ENCODE measurements around the gene IGSF21. TPM values are rescaled to one million over a fixed set of nuclear protein-coding genes. Genes with fewer than 3 reads are reported as not detected.

IGSF21 gene
- total RNA-seq, 5 donors from 2014 or later (not counting 1 experiment from before 2014, with no cell fraction given), result not detected

- WGBS (ENCODE audit: insufficient coverage), result 100% methylated on average over 1 of the region's 2 CpGs
- Histone ChIP-seq H3K4me1 (ENCODE audit: control insufficient read depth in 1 of 2, extremely low read depth in 1 of 2, insufficient read depth in 2 of 2, low read length in 2 of 2) (no peaks in the 10 kb centered on the region), H3K27me3 (replicated peaks in 1 of 2; ENCODE audit: control insufficient read depth in 2 of 2, extremely low read depth in 1 of 2, insufficient read depth in 2 of 2, low read length in 1 of 2) (peaks cover 0 to 29% of the 10 kb centered on the region in 2 experiments), H3K36me3 (ENCODE audit: control insufficient read depth in 2 of 2, extremely low read depth in 1 of 2, insufficient read depth in 1 of 2, low read length in 1 of 2) (no peaks in the 10 kb centered on the region), H3K9me3 (no peaks in the 10 kb centered on the region), H3K4me3 (ENCODE audit: control insufficient read depth in 1 of 2, extremely low read depth in 1 of 2, low read length in 1 of 2) (no peak overlapping the region), H3K27ac (ENCODE audit: low read length) (no peak overlapping the region)
- Mint-ChIP-seq H3K4me3 (no peak overlapping the region), H3K27me3 (peaks cover 17% of the 10 kb centered on the region in 2 donors), H3K27ac (no peak overlapping the region), H3K4me1 (no peaks in the 10 kb centered on the region), H3K36me3 (no peaks in the 10 kb centered on the region), H3K9me3 (no peaks in the 10 kb centered on the region)
- ChIA-PET POLR2A (no interaction called here), CTCF (no interaction called here)
- ATAC-seq (replicated peaks in 1 of 4) (no peak), DNase-seq (no peak)
Measured at GRCh38 chr1:18132022-18132710, 24.6 kb downstream of the IGSF21 start.

- H3K4me1 ChIP-seq (ENCODE audit: control insufficient read depth in 1 of 2, extremely low read depth in 1 of 2, insufficient read depth in 2 of 2, low read length in 2 of 2), result no peaks in the 10 kb centered on the region
- no peaks in the 10 kb centered on the region for H3K4me1 Mint-ChIP-seq
- ChIA-PET POLR2A (no interaction called here), CTCF (no interaction called here)
- WGBS (ENCODE audit: insufficient coverage), result 62% methylated on average over 12 of the region's 16 CpGs
- no peaks in the 10 kb centered on the region for H3K9me3 ChIP-seq
- H3K36me3 ChIP-seq (ENCODE audit: control insufficient read depth in 2 of 2, extremely low read depth in 1 of 2, insufficient read depth in 1 of 2, low read length in 1 of 2), result no peaks in the 10 kb centered on the region
- ATAC-seq (replicated peaks in 1 of 4) (no peak), DNase-seq (no peak)
- no peak overlapping the region for H3K4me3 ChIP-seq (ENCODE audit: control insufficient read depth in 1 of 2, extremely low read depth in 1 of 2, low read length in 1 of 2)
- H3K36me3 Mint-ChIP-seq, result no peaks in the 10 kb centered on the region
- H3K4me3 Mint-ChIP-seq, result no peak overlapping the region
- peaks cover 14 to 16% of the 10 kb centered on the region in 2 donors for H3K27me3 Mint-ChIP-seq
- peaks cover 0 to 28% of the 10 kb centered on the region in 2 experiments for H3K27me3 ChIP-seq (replicated peaks in 1 of 2; ENCODE audit: control insufficient read depth in 2 of 2, extremely low read depth in 1 of 2, insufficient read depth in 2 of 2, low read length in 1 of 2)
- no peaks in the 10 kb centered on the region for H3K9me3 Mint-ChIP-seq
- no peak overlapping the region for H3K27ac ChIP-seq (ENCODE audit: low read length)
- no peak overlapping the region for H3K27ac Mint-ChIP-seq
Measured at GRCh38 chr1:18132711-18133541, 25.3 kb downstream of the IGSF21 start.

DNA sequence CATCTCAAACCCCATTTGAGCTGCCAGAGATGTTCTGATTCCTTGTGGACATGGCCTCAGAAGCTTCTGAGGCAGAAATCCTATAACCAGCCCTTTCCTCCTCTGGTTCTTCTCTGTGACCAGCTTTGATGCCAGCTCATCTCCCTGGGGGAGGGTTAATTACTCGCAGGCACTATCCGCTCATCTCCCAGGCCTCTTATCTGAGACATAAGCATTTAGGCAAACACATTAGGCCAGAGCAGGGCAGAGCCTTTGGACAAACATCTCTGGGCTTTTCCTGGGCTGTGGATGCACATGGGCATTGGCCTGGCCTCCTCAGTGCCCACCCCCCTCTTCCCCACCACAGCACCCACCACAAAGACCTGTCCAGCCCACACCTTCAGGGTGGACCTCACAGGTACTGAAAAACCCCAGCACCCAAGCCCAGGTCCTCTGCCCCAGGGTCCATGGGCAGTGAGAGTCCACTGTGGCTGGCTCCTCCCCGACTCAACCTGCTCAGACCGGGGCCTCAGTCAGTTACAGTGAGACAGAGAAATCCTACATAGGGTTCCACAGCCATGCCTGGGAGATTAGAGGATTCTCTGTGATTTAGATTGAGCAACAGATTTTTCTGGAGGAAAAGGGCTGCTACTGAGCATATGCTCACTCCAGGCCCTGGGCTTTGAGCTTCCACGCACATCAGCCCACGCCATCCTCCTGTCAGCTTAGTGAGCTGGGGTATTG is 26.9 kb downstream of the IGSF21 start:
- ATAC-seq (replicated peaks in 1 of 4), result no peak
- H3K4me1 Mint-ChIP-seq, result no peaks in the 10 kb centered on the region
- no peaks in the 10 kb centered on the region for H3K9me3 ChIP-seq
- no peak overlapping the region for H3K27ac ChIP-seq (ENCODE audit: low read length)
- no peaks in the 10 kb centered on the region for H3K36me3 ChIP-seq (ENCODE audit: control insufficient read depth in 2 of 2, extremely low read depth in 1 of 2, insufficient read depth in 1 of 2, low read length in 1 of 2)
- H3K27me3 ChIP-seq (replicated peaks in 1 of 2; ENCODE audit: control insufficient read depth in 2 of 2, extremely low read depth in 1 of 2, insufficient read depth in 2 of 2, low read length in 1 of 2), result peaks cover 0 to 31% of the 10 kb centered on the region in 2 experiments
- CTCF ChIA-PET, result interaction anchor here in 1 of 2 donors (0.5 kb wide), 1 partner anchor 72 kb away, joined by 7 read pairs; no protein-coding TSS in a partner anchor
- no peak for DNase-seq
- no peak overlapping the region for H3K27ac Mint-ChIP-seq
- no peak overlapping the region for H3K4me3 Mint-ChIP-seq
- H3K9me3 Mint-ChIP-seq, result no peaks in the 10 kb centered on the region
- H3K4me3 ChIP-seq (ENCODE audit: control insufficient read depth in 1 of 2, extremely low read depth in 1 of 2, low read length in 1 of 2), result no peak overlapping the region
- 43% methylated on average over 1 of the region's 6 CpGs for WGBS (ENCODE audit: insufficient coverage)
- H3K27me3 Mint-ChIP-seq, result peaks cover 5 to 8% of the 10 kb centered on the region in 2 donors
- H3K36me3 Mint-ChIP-seq, result no peaks in the 10 kb centered on the region
- no peaks in the 10 kb centered on the region for H3K4me1 ChIP-seq (ENCODE audit: control insufficient read depth in 1 of 2, extremely low read depth in 1 of 2, insufficient read depth in 2 of 2, low read length in 2 of 2)
- POLR2A ChIA-PET, result no interaction called here

GRCh38 chr1:18137759-18138345 is 30.3 kb downstream of the IGSF21 start:
- ChIA-PET POLR2A (no interaction called here), CTCF (no interaction called here)
- no peak overlapping the region for H3K4me3 Mint-ChIP-seq
- H3K36me3 Mint-ChIP-seq, result no peaks in the 10 kb centered on the region
- no peaks in the 10 kb centered on the region for H3K9me3 Mint-ChIP-seq
- H3K27ac Mint-ChIP-seq, result no peak overlapping the region
- no peaks in the 10 kb centered on the region for H3K4me1 Mint-ChIP-seq
- Histone ChIP-seq H3K27ac (ENCODE audit: low read length) (no peak overlapping the region), H3K4me3 (ENCODE audit: control insufficient read depth in 1 of 2, extremely low read depth in 1 of 2, low read length in 1 of 2) (no peak overlapping the region), H3K4me1 (ENCODE audit: control insufficient read depth in 1 of 2, extremely low read depth in 1 of 2, insufficient read depth in 2 of 2, low read length in 2 of 2) (no peaks in the 10 kb centered on the region), H3K27me3 (replicated peaks in 1 of 2; ENCODE audit: control insufficient read depth in 2 of 2, extremely low read depth in 1 of 2, insufficient read depth in 2 of 2, low read length in 1 of 2) (peaks cover 0 to 38% of the 10 kb centered on the region in 2 experiments), H3K9me3 (no peaks in the 10 kb centered on the region), H3K36me3 (ENCODE audit: control insufficient read depth in 2 of 2, extremely low read depth in 1 of 2, insufficient read depth in 1 of 2, low read length in 1 of 2) (no peaks in the 10 kb centered on the region)
- DNase-seq, result no peak
- WGBS (ENCODE audit: insufficient coverage), result 83% methylated on average over 1 of the region's 8 CpGs
- ATAC-seq (replicated peaks in 1 of 4), result no peak
- H3K27me3 Mint-ChIP-seq, result peaks cover 5 to 13% of the 10 kb centered on the region in 2 donors

- no peak overlapping the region for H3K27ac Mint-ChIP-seq
- ChIA-PET CTCF (no interaction called here), POLR2A (no interaction called here)
- ATAC-seq (replicated peaks in 1 of 4) (no peak), DNase-seq (no peak)
- Histone ChIP-seq H3K27me3 (replicated peaks in 1 of 2; ENCODE audit: control insufficient read depth in 2 of 2, extremely low read depth in 1 of 2, insufficient read depth in 2 of 2, low read length in 1 of 2) (peaks cover 0 to 31% of the 10 kb centered on the region in 2 experiments), H3K27ac (ENCODE audit: low read length) (no peak overlapping the region), H3K9me3 (no peaks in the 10 kb centered on the region), H3K4me1 (ENCODE audit: control insufficient read depth in 1 of 2, extremely low read depth in 1 of 2, insufficient read depth in 2 of 2, low read length in 2 of 2) (no peaks in the 10 kb centered on the region), H3K4me3 (ENCODE audit: control insufficient read depth in 1 of 2, extremely low read depth in 1 of 2, low read length in 1 of 2) (no peak overlapping the region), H3K36me3 (ENCODE audit: control insufficient read depth in 2 of 2, extremely low read depth in 1 of 2, insufficient read depth in 1 of 2, low read length in 1 of 2) (no peaks in the 10 kb centered on the region)
- WGBS (ENCODE audit: insufficient coverage), result 58% methylated on average over 11 of the region's 14 CpGs
- H3K9me3 Mint-ChIP-seq, result no peaks in the 10 kb centered on the region
- no peak overlapping the region for H3K4me3 Mint-ChIP-seq
- H3K27me3 Mint-ChIP-seq, result peaks cover 5 to 16% of the 10 kb centered on the region in 2 donors
- H3K36me3 Mint-ChIP-seq, result no peaks in the 10 kb centered on the region
- no peaks in the 10 kb centered on the region for H3K4me1 Mint-ChIP-seq
Measured at GRCh38 chr1:18139198-18139981, 31.8 kb downstream of the IGSF21 start.

DNA sequence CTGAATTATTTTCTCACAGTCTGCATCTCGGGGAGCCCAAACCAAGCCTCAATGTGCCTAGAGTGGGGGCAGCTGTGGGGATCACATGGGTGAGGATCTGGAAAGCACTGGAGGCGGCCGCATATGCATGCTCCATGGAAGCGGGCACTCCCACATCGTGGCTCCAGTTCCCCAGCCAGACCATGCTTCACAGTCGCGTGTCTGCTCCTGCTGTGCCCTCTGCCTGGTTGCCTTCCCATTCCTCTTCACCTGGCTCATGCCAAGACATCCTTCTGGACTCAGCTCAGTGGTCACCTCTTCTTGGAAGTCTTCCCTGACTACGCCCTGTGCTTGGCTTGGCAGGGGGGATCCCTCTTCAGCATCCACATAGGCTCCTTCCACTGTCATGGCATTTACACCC is 32.8 kb downstream of the IGSF21 start:
- WGBS (ENCODE audit: insufficient coverage), result 82% methylated on average over 7 of the region's 8 CpGs
- ChIA-PET CTCF (no interaction called here), POLR2A (no interaction called here)
- H3K27ac ChIP-seq (ENCODE audit: low read length), result no peak overlapping the region
- Mint-ChIP-seq H3K4me3 (no peak overlapping the region), H3K27ac (no peak overlapping the region), H3K36me3 (no peaks in the 10 kb centered on the region), H3K4me1 (no peaks in the 10 kb centered on the region), H3K27me3 (peaks cover 5 to 18% of the 10 kb centered on the region in 2 donors), H3K9me3 (no peaks in the 10 kb centered on the region)
- DNase-seq, result no peak
- H3K9me3 ChIP-seq, result no peaks in the 10 kb centered on the region
- no peaks in the 10 kb centered on the region for H3K36me3 ChIP-seq (ENCODE audit: control insufficient read depth in 2 of 2, extremely low read depth in 1 of 2, insufficient read depth in 1 of 2, low read length in 1 of 2)
- H3K27me3 ChIP-seq (replicated peaks in 1 of 2; ENCODE audit: control insufficient read depth in 2 of 2, extremely low read depth in 1 of 2, insufficient read depth in 2 of 2, low read length in 1 of 2), result peaks cover 0 to 31% of the 10 kb centered on the region in 2 experiments
- no peak overlapping the region for H3K4me3 ChIP-seq (ENCODE audit: control insufficient read depth in 1 of 2, extremely low read depth in 1 of 2, low read length in 1 of 2)
- H3K4me1 ChIP-seq (ENCODE audit: control insufficient read depth in 1 of 2, extremely low read depth in 1 of 2, insufficient read depth in 2 of 2, low read length in 2 of 2), result no peaks in the 10 kb centered on the region
- ATAC-seq (replicated peaks in 1 of 4), result no peak

All from T-cell (primary cell).